HTERT RPE-1 (cell line): ENCODE data around the gene HABP4.

Source experiments
- in situ Hi-C: fragments of 300-500 bp; cut with MboI; formaldehyde crosslinking; loops from 4 replicates; pipeline ENCODE4 v1.14.3; 2020; ENCODE audit warnings: low sequenced_read_pairs

Gene HABP4

DNA sequence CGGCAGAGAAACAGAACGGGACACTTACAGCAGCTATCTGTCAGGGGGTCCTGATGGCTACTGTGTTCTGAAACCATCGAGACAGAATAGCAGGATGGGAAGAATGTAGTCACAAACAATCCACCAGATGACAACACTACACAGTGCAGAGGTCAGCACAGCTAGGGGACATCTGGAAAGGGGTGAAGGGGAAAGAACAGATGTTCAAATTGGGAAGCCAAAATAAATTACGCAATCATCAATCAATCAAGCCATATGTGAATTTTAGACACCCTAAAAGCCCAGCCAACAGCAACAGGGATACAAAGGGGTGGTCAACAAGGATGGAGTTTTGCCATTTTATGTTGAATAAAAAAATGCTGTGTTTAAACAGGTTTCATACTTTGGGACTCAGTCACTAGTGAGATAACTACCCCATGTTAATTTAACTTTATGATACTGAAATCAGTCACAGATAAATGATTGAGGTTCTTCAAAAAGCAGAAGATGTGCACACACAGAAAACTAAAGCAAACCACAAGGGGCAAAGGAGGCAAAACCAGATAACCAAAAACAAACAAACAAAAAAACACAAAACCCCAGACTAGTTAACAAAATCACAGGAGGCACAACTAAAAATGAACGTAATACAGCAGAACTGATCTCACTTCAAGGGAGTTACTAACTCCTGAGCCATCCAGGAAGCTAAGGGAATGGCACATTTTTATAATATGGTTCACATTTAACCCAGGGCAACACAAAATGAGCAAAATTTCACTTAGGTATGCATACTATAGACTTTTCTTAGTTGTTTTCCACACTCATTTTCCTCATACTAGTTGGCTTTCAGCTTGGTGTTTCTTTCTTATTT, 65.9 kb downstream of the HABP4 start:
- in situ Hi-C loops, result no loop called here

DNA sequence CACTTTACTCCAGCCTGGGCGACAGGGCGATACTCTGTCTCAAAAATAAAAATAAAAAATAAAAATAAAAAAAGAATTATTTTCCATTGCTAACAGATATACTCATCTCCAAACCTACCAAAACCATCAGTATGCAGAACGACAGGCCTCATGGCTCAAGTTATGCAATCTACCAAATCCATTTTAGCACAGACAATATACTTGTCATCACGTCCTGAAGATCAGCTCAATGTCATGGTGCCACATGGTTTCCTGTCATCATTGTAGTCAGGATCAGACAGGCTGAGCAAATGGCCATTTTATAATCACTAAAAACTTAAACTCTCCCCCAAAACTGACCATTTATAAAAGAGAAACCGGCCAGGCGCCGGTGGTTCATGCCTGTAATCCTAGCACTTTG, 69.1 kb downstream of the HABP4 start:
- in situ Hi-C loops, result no loop called here

DNA sequence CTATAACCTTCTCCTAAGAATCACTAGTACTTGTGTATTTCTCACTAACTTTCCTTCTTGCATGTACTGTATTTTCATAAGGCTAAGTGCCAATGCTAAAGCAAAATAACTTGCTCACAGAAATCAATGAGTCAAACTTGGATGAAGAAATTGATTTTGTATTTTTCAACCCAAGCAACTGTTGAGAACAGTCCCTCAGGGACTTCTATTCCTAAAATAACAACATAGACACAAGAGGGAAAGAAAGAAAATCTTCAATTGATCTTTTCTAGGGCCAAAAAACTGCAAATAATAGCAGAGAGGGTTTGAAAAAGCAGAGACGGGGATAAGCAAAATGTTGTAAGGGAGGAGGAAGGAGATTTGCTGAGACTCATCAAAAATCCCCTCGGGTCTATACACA, 69.8 kb downstream of the HABP4 start:
- in situ Hi-C loops, result no loop called here

DNA sequence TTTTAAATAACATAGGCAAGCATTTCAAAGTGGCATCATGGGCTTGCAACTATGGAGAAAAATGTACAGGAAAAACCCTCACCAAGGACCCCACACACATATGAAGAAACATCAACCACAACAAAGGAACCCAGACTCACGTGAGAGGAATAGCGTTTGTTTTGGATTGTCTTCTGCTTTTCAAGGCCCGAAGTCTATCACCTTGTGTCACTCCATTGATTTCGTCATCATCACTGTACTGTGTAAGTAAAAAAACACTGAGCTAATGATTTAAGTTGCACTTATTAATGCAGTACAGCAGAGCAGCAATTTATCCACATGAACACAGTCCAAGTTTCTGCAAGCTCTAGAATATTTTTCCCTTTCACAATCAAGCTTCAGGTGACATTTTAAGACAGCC, 72.4 kb downstream of the HABP4 start:
- in situ Hi-C loops, result no loop called here

DNA sequence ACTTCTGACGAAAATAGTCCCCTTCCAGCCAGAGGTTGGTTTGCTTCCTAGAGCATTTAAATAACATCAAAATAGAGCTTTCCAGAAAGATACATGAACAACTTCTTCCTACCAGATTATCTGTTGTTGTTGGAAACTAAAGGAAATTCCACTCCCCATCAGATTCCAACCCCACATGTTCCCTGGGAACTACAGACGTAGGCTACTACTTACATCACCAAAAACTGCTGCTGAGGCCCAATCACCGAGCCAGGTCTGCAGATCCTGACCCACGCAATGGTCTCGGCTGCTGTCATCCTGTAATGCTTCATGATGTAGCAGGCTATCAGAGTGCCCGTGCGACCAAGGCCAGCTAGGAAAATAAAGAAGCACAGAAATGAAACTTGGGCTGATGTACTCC, 73.4 kb downstream of the HABP4 start:
- in situ Hi-C loops, result no loop called here

DNA sequence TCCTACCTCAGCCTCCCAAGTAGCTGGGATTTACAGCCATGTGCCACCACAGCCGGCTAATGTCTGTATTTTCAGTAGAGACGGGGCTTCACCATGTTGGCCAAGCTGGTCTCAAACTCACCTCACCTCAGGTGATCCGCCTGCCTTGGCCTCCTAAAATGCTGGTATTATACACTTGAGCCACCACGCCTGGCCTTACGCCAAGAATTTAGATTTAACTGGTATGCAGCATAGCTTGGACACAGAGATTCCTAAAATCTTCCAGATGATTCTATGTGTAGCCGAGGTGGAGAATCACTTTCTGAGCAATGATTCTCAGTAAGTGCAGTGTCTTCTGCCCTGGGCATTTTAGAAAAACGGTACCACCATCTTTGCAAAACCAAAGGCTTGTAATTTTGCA, 74.1 kb downstream of the HABP4 start:
- in situ Hi-C loops, result no loop called here

DNA sequence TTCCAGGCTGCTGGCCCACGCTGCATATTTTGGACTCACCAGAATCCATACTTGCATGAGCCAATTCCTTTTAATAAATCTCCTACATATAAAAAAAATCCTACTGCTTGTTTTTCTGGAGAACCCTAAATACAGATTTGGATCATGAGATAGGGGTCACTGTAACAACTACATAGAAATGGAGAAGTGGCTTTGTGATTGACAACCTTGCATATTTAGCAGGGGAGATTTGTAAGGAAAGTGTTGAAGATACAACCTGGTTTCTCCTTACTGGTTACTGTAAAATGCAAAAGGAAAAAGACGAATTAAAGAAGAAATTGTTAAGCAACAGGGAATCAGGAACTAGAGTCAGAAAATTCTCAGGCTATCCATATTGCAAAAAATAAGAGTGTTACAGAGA, 74.8 kb downstream of the HABP4 start:
- in situ Hi-C loops, result no loop called here

DNA sequence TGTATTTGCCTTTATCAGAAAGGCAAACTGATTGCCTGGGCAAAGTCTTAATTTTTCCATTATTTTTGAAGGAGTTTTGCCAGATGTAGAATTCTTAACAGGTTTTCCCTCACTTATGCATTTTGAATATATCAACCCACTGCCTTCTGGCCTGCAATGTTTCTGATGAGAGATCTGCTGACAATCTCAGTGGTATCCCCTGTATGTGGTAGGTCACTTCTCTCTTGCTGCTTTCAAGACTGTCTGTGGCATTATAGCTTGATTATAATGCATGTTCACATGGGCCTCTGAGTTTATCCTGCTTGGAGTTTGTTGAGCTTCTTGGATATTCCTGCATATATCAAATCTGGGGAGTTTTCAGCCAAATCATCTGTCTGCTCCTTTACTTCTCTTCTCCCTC, 82.2 kb downstream of the HABP4 start:
- in situ Hi-C loops, result no loop called here

DNA sequence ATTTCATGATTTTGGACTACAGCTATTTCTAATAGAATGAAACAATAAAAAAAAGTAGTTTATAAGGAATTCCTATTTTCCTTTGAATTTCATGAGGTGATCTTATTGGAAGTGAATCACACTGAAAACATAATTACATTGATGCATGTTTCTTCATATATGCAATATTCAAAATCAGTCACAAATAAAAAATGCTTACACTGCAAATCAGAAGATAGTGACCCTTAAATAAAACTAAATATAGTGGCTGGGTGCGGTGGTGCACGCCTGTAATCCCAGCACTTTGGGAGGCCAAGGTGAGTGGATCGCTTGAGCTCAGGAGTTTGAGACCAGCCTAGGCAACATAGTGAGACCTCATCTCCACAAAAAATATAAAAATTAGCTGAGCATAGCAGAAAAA, 90.1 kb downstream of the HABP4 start:
- in situ Hi-C loops, result no loop called here
